OCI-LY7 (cell line): ENCODE results near the gene ZC3H11A. TPM values are rescaled to one million over a fixed set of nuclear protein-coding genes. Genes with fewer than 3 reads are reported as not detected.

Experiments
- BruUV-seq: library from RNA; stranded (reverse); fragments of 400-500 nt; replicated peaks from 2 replicates; lab custom pipeline; 2021; lab: Mats Ljungman, UMichigan
- CTCF ChIA-PET: fragments of 300-600 bp; sonication (Branson Sonifier 250); formaldehyde crosslinking; loops from one replicate; lab custom pipeline; 2022; ENCODE audit warnings: antibody characterized with exemption; ENCODE audit not compliant: unreplicated experiment; lab: Charles Lee
- POLR2A ChIA-PET: fragments of 300-600 bp; sonication (Branson Sonifier 250); formaldehyde crosslinking; loops from one replicate; lab custom pipeline; 2022; ENCODE audit warnings: antibody characterized with exemption; lab: Charles Lee
- DNase-seq: peaks from one replicate; pipeline ENCODE4 v3.0.0-alpha.2; 2015; ENCODE audit warnings: low spot score
- H2AFZ ChIP-seq: fragments of 200-600 bp; sonication (generic), shearing (Covaris generic); 2 replicates; pipeline ENCODE4 v1.6.1; 2014; ENCODE audit warnings: mild to moderate bottlenecking, antibody characterized with exemption, low read length, moderate library complexity
- H3K27ac ChIP-seq: fragments of 200-600 bp; sonication (generic); 2 replicates; pipeline ENCODE4 v1.5.1; 2014; ENCODE audit warnings: mixed run types, low read depth, mild to moderate bottlenecking, moderate library complexity, low read length, inconsistent platforms; ENCODE audit not compliant: poor library complexity, severe bottlenecking
- H3K36me3 ChIP-seq: fragments of 200-600 bp; sonication (generic); 2 replicates; pipeline ENCODE4 v1.6.1; 2014; ENCODE audit warnings: mild to moderate bottlenecking, antibody characterized with exemption, low read length, moderate library complexity, mixed read lengths; ENCODE audit not compliant: insufficient read depth
- H3K4me1 ChIP-seq: fragments of 200-600 bp; sonication (generic); 2 replicates; pipeline ENCODE4 v1.5.1; 2014; ENCODE audit warnings: mild to moderate bottlenecking, low read length; ENCODE audit not compliant: insufficient read depth, poor library complexity, severe bottlenecking
- H3K4me2 ChIP-seq: fragments of 200-600 bp; sonication (generic); 2 replicates; pipeline ENCODE4 v1.6.1; 2014; ENCODE audit warnings: mild to moderate bottlenecking, low read length
- H3K4me3 ChIP-seq: fragments of 200-600 bp; sonication (generic); 2 replicates; pipeline ENCODE4 v1.5.1; 2014; ENCODE audit warnings: mild to moderate bottlenecking, low read depth, low read length; ENCODE audit not compliant: poor library complexity, severe bottlenecking
- H3K79me2 ChIP-seq: fragments of 200-600 bp; sonication (generic); 2 replicates; pipeline ENCODE4 v1.6.1; 2016; ENCODE audit warnings: low read depth, mild to moderate bottlenecking, low read length, moderate library complexity, mixed read lengths; ENCODE audit not compliant: insufficient read depth
- H3K9me2 ChIP-seq: fragments of 200-600 bp; sonication (generic); 2 replicates; pipeline ENCODE4 v1.6.1; 2016; ENCODE audit warnings: mild to moderate bottlenecking, low read length, mixed read lengths; ENCODE audit not compliant: insufficient read depth
- H3K9me3 ChIP-seq: fragments of 200-600 bp; sonication (generic); 2 replicates; pipeline ENCODE4 v1.6.1; 2014; ENCODE audit warnings: mild to moderate bottlenecking, mixed run types, low read length, mixed read lengths
- H4K20me1 ChIP-seq: fragments of 200-600 bp; sonication (generic); 2 replicates; pipeline ENCODE4 v1.6.1; 2014; ENCODE audit warnings: mild to moderate bottlenecking, antibody characterized with exemption, low read length, moderate library complexity, mixed read lengths; ENCODE audit not compliant: insufficient read depth
- CTCF ChIP-seq: fragments of 200-600 bp; sonication (generic); conservative IDR thresholded peaks from 2 replicates; pipeline ENCODE4 v1.5.1; 2014; ENCODE audit warnings: mild to moderate bottlenecking, antibody characterized with exemption, low read length, moderate library complexity, mixed read lengths
- EZH2phosphoT487 ChIP-seq: fragments of 200-600 bp; sonication (generic); IDR thresholded peaks from 2 replicates; pipeline ENCODE4 v1.6.1; 2018; ENCODE audit warnings: low read depth, borderline replicate concordance, mild to moderate bottlenecking, mixed run types, antibody characterized with exemption, low read length, moderate library complexity, mixed read lengths
- intact Hi-C: fragments of 100-400 bp; cut with micrococcal nuclease; formaldehyde crosslinking; loops from one replicate; pipeline ENCODE4 v1.10.0; 2022; ENCODE audit not compliant: unreplicated experiment
- total RNA-seq, 2 experiments: library from RNA; depleted of rRNA in 1 of 2; stranded (reverse); fragments of >200 nt in 1 of 2; shearing (Covaris generic) in 1 of 2; gene quantifications; 2 replicates each; pipeline ENCODE4 v1.2.3, GENCODE V29; 2014 to 2022

ZC3H11A gene
- total RNA-seq, 2 experiments from 2014 or later = 113 to 143 TPM

DNA sequence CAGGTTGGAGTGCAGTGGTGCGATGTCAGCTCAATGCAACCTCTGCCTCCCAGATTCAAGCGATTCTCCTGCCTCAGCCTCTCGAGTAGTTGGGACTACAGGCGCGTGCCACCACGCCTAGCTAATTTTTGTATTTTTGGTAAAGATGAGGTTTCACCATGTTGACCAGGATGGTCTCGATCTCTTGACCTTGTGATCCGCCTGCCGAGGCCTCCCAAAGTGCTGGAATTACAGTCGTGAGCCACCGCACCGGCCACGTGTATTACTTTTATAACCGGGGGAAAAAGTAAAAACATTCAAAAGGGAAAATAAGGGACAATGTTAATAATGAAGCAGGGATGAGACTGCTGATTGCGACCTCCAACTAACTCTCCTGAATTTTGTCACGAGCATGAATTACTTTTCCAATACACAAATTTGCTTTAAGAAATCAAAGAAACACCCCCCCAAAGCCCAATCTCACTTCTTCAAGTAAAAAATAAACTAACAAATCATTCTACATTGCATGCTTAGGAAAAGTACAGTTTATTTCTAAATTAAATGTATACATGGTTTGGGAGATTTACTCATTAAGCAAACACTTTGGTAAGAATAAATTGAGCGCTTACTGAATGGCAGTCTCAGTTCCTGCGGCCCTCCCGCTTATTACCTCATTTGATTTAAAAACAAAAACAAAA lies 521 bp upstream of the ZC3H11A start:
- BruUV-seq = TSS peak; percentile 88
- Histone ChIP-seq H3K4me2 (peak overlapping the region; percentile 84), H3K27ac (peak overlapping the region; percentile 70), H3K4me1 (peaks cover 51% of the 10 kb centered on the region), H3K36me3 (peaks cover 37% of the 10 kb centered on the region), H3K4me3 (peak overlapping the region; percentile 90), H2AFZ (peak overlapping the region; percentile 99), H3K9me2 (no peaks in the 10 kb centered on the region), H4K20me1 (peaks cover 25% of the 10 kb centered on the region), H3K9me3 (no peaks in the 10 kb centered on the region), H3K79me2 (peaks cover 40% of the 10 kb centered on the region)
- intact Hi-C loops = loop anchor here (1.0 kb wide), 1 partner anchor 23 kb away; no protein-coding TSS in a partner anchor
- TF ChIP-seq CTCF (no peak), EZH2phosphoT487 (no peak)
- POLR2A ChIA-PET = interaction anchor here (0.9 to 1.2 kb wide), 2 partner anchors 9 to 723 kb away, joined by 4 to 5 read pairs; no protein-coding TSS in a partner anchor
- CTCF ChIA-PET = no interaction called here
- no peak for DNase-seq

- Histone ChIP-seq H3K4me3 (peak overlapping the region; percentile 90), H4K20me1 (peaks cover 29% of the 10 kb centered on the region), H3K27ac (peak overlapping the region; percentile 70), H2AFZ (no peak overlapping the region), H3K4me1 (peaks cover 52% of the 10 kb centered on the region), H3K9me3 (no peaks in the 10 kb centered on the region), H3K79me2 (peaks cover 54% of the 10 kb centered on the region), H3K4me2 (peak overlapping the region; percentile 84), H3K9me2 (no peaks in the 10 kb centered on the region), H3K36me3 (peaks cover 49% of the 10 kb centered on the region)
- BruUV-seq = no TSS peak
- intact Hi-C loops = no loop called here
- no peak for TF ChIP-seq CTCF
- TF ChIP-seq EZH2phosphoT487 = no peak
- no peak for DNase-seq
- ChIA-PET POLR2A (interaction anchor here (0.7 to 1.0 kb wide), 3 partner anchors 14 to 610 kb away, joined by 3 to 4 read pairs (median 3); partner anchors contain the start of gene LAX1), CTCF (no interaction called here)
Observed at GRCh38 chr1:203796236-203796605, 798 bp downstream of the ZC3H11A start.

DNA sequence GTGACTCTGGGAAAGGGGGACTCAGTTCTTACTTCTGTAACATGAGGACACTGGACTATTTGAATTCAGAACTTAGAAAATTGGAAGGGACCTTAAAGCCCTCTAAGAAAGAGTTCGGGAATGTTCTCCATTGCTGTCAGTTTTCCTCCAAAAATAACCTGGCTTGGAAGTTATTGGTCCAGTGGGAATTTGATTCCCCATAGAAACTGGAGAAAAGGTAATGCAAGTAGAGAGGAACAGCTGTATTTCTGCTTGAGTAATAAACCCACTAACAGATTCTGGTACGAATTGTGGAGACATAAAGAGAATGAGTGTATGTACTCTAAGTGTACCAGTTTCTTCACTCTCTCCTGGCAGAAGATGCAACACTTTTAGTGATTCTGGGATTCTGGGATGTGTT lies 1.8 kb downstream of the ZC3H11A start:
- peaks cover 59% of the 10 kb centered on the region for H3K36me3 ChIP-seq
- no peak overlapping the region for H3K27ac ChIP-seq
- H4K20me1 ChIP-seq = peaks cover 29% of the 10 kb centered on the region
- ChIA-PET CTCF (no interaction called here), POLR2A (interaction anchor here (0.6 kb wide), 1 partner anchor 756 kb away, joined by 3 read pairs; no protein-coding TSS in a partner anchor)
- intact Hi-C loops = no loop called here
- no TSS peak for BruUV-seq
- peak overlapping the region; percentile 90 for H3K4me3 ChIP-seq
- H3K4me1 ChIP-seq = peaks cover 52% of the 10 kb centered on the region
- H3K4me2 ChIP-seq = peak overlapping the region; percentile 84
- peaks cover 64% of the 10 kb centered on the region for H3K79me2 ChIP-seq
- H3K9me2 ChIP-seq = no peaks in the 10 kb centered on the region
- no peak for DNase-seq
- H2AFZ ChIP-seq = no peak overlapping the region
- H3K9me3 ChIP-seq = no peaks in the 10 kb centered on the region
- TF ChIP-seq CTCF (no peak), EZH2phosphoT487 (no peak)
